Esophagus squamous epithelium (tissue), 5 donors: Measurements from ENCODE around the gene SPTLC2. TPM values are rescaled to one million over a fixed set of nuclear protein-coding genes. Genes with fewer than 3 reads are reported as not detected.

Source experiments
- DNase-seq: peaks from one replicate; lab custom pipeline; 2025; lab: John Stamatoyannopoulos, UW
- H3K27ac ChIP-seq, 4 donors: fragments of 200-600 bp; sonication (generic); one replicate each; pipeline ENCODE4 v1.5.1; 2016 to 2019; ENCODE audit warnings: mild to moderate bottlenecking in 1 of 4
- H3K27me3 ChIP-seq, 4 donors: fragments of 200-600 bp; sonication (generic); 1 replicate in 3 of 4; 2 replicates in 1 of 4; pipeline versions ENCODE4 v1.5.1 to v1.6.0; 2017 to 2021; ENCODE audit warnings: antibody characterized with exemption in 1 of 4
- H3K36me3 ChIP-seq, 3 donors: fragments of 200-600 bp; sonication (generic); one replicate each; pipeline ENCODE4 v1.5.1; 2016 to 2019
- H3K4me1 ChIP-seq, 3 donors: fragments of 200-600 bp; sonication (generic); one replicate each; pipeline ENCODE4 v1.5.1; 2017 to 2019
- H3K4me3 ChIP-seq, 4 donors: fragments of 200-600 bp; sonication (generic); 1 replicate in 3 of 4; 2 replicates in 1 of 4; pipeline ENCODE4 v1.5.1; 2016 to 2019; ENCODE audit warnings: mild to moderate bottlenecking in 2 of 4, moderate library complexity in 1 of 4
- H3K9me3 ChIP-seq, 3 donors: fragments of 200-600 bp; sonication (generic); one replicate each; pipeline ENCODE4 v1.5.1; 2016 to 2019
- CTCF ChIP-seq, 6 experiments: fragments of 450-650 bp in 4 of 6; fragments of 200-600 bp in 2 of 6; sonication (generic) in 2 of 6; IDR thresholded peaks; one replicate each; pipeline ENCODE4 v1.5.1; 2016 to 2019; ENCODE audit warnings: antibody characterized with exemption in 6 of 6, mild to moderate bottlenecking in 4 of 6, moderate library complexity in 4 of 6
- POLR2A ChIP-seq, 4 donors: fragments of 450-650 bp; IDR thresholded peaks; one replicate each; pipeline ENCODE4 v1.6.1; 2017; ENCODE audit warnings: antibody characterized with exemption in 4 of 4, mild to moderate bottlenecking in 4 of 4, moderate library complexity in 3 of 4
- WGBS, 2 donors: methylation state at CpG; one replicate each; pipeline ENCODE4 v1.1.5; 2018; 5-methylcytosine and 5-hydroxymethylcytosine counted together
- intact Hi-C: fragments of 100-400 bp; cut with DNase I; formaldehyde crosslinking; loops from one replicate; pipeline ENCODE4 v1.15.0; 2022
- total RNA-seq, 4 donors: library from RNA; depleted of rRNA; stranded (reverse); fragments of >200 nt; gene quantifications; one replicate each; pipeline ENCODE4 v1.1.0, GENCODE V29; 2016
- donor health status: DM: yes; HTN: yes; CAD: no.

The SPTLC2 gene
- total RNA-seq, 4 donors from 2014 or later: 35.1 to 50.5 (median 39.9) TPM

DNA sequence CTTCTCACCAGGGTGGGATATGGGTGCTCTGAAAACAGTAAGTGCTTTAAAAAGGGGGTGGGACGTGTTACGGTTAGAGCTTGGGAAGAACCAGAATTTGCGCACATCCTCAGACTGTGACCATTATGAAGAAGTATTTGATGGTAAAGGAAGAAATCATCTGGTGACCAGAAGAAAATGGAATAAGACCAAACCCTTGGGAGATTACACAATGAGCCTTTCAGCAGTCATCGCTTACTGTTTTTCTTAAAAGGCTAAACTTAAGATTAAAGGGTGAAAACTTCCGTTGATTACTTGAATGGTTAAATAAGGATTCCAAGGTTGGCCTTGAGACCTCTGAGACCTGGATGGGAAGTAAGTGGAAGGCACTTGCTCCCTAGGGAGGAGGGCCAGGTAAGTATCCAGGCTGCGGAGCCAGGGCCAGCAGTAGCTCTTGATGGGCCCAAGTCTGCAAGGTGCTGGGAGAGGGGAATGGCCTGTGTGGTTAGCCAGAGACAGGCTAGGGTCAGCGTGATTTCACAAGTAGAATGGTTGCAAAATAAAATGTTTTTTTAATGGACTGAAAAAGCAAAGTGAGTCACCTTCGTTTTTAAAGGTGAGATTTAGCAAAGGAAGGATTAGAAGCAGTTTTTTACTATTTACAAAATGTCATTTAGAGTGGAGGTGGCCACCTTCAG, 104.8 kb downstream of the SPTLC2 start:
- no peak overlapping the region for H3K4me3 ChIP-seq
- peaks cover 0 to 98% (median 10%) of the 10 kb centered on the region in 3 donors for H3K36me3 ChIP-seq
- TF ChIP-seq POLR2A (IDR thresholded peaks at IDR 0.05) (no peak), CTCF (IDR thresholded peaks at IDR 0.05) (no peak)
- intact Hi-C loops: no loop called here
- no peak overlapping the region for H3K27ac ChIP-seq
- no peaks in the 10 kb centered on the region for H3K4me1 ChIP-seq
- WGBS, 2 donors: 87 to 89% methylated on average over 8 of the region's 8 CpGs
- no peaks in the 10 kb centered on the region for H3K27me3 ChIP-seq
- no peaks in the 10 kb centered on the region for H3K9me3 ChIP-seq
- DNase-seq: no peak

GRCh38 chr14:77509366-77509765, 107.1 kb downstream of the SPTLC2 start:
- H3K36me3 ChIP-seq: peaks cover 0 to 77% (median 10%) of the 10 kb centered on the region in 3 donors
- H3K4me1 ChIP-seq: no peaks in the 10 kb centered on the region
- H3K9me3 ChIP-seq: no peaks in the 10 kb centered on the region
- no peak for DNase-seq
- intact Hi-C loops: no loop called here
- TF ChIP-seq CTCF (IDR thresholded peaks at IDR 0.05): no peak
- no peak for TF ChIP-seq POLR2A (IDR thresholded peaks at IDR 0.05)
- 79 to 94% methylated on average over 4 of the region's 4 CpGs for WGBS, 2 donors
- H3K4me3 ChIP-seq: no peak overlapping the region
- H3K27ac ChIP-seq: no peak overlapping the region
- H3K27me3 ChIP-seq: no peaks in the 10 kb centered on the region

- 85 to 92% methylated on average over 3 of the region's 3 CpGs for WGBS, 2 donors
- DNase-seq: no peak
- Histone ChIP-seq H3K27me3 (no peaks in the 10 kb centered on the region), H3K4me3 (no peak overlapping the region), H3K9me3 (no peaks in the 10 kb centered on the region), H3K36me3 (peaks cover 0 to 72% (median 10%) of the 10 kb centered on the region in 3 donors), H3K27ac (no peak overlapping the region), H3K4me1 (no peaks in the 10 kb centered on the region)
- intact Hi-C loops: no loop called here
- no peak for TF ChIP-seq POLR2A (IDR thresholded peaks at IDR 0.05)
- no peak for TF ChIP-seq CTCF (IDR thresholded peaks at IDR 0.05)
These were observed 107.6 kb downstream of the SPTLC2 start for GRCh38 chr14:77508876-77509275.

- Histone ChIP-seq H3K36me3 (peaks cover 0 to 66% (median 10%) of the 10 kb centered on the region in 3 donors), H3K4me3 (no peak overlapping the region), H3K9me3 (no peaks in the 10 kb centered on the region), H3K4me1 (no peaks in the 10 kb centered on the region), H3K27ac (no peak overlapping the region), H3K27me3 (no peaks in the 10 kb centered on the region)
- 84 to 87% methylated on average over 4 of the region's 4 CpGs for WGBS, 2 donors
- no peak for DNase-seq
- TF ChIP-seq CTCF (IDR thresholded peaks at IDR 0.05) (no peak), POLR2A (IDR thresholded peaks at IDR 0.05) (no peak)
- intact Hi-C loops: no loop called here
These were observed 108.2 kb downstream of the SPTLC2 start for GRCh38 chr14:77508249-77508648.

GRCh38 chr14:77507762-77508161, 108.7 kb downstream of the SPTLC2 start:
- Histone ChIP-seq H3K9me3 (no peaks in the 10 kb centered on the region), H3K4me1 (no peaks in the 10 kb centered on the region), H3K4me3 (no peak overlapping the region), H3K36me3 (peaks cover 0 to 64% (median 10%) of the 10 kb centered on the region in 3 donors), H3K27ac (no peak overlapping the region), H3K27me3 (no peaks in the 10 kb centered on the region)
- DNase-seq: no peak
- WGBS, 2 donors: 96 to 97% methylated on average over 3 of the region's 3 CpGs
- TF ChIP-seq POLR2A (IDR thresholded peaks at IDR 0.05) (no peak), CTCF (IDR thresholded peaks at IDR 0.05) (no peak)
- intact Hi-C loops: no loop called here
